Panc1 (cell line): Measurements from ENCODE around the gene SLC7A9. TPM values are rescaled to one million over a fixed set of nuclear protein-coding genes. Genes with fewer than 3 reads are reported as not detected.

ENCODE experiments used
- ATAC-seq: fragments of 200-7000 bp; cut with Tn5 transposase; 2 replicates; pipeline ENCODE4 v1.9.1; 2020; ENCODE audit warnings: mild to moderate bottlenecking, moderate library complexity
- BruUV-seq: library from RNA; stranded (reverse); fragments of 400-500 nt; replicated peaks from 2 replicates; lab custom pipeline; 2021; lab: Mats Ljungman, UMichigan
- CTCF ChIA-PET: fragments of 300-600 bp; sonication (Branson Sonifier 250); formaldehyde crosslinking; loops from one replicate; lab custom pipeline; 2022; ENCODE audit warnings: antibody characterized with exemption; lab: Charles Lee
- POLR2A ChIA-PET: fragments of 300-600 bp; sonication (Branson Sonifier 250); formaldehyde crosslinking; loops from one replicate; lab custom pipeline; 2022; ENCODE audit warnings: antibody characterized with exemption; lab: Charles Lee
- DNase-seq: peaks from one replicate; pipeline ENCODE4 v3.0.0-alpha.2; 2010; ENCODE audit warnings: low read depth, low spot score
- H3K27ac ChIP-seq: 2 replicates; pipeline ENCODE4 v1.5.1; 2011; ENCODE audit warnings: mild to moderate bottlenecking, low read length, inconsistent platforms
- H3K27me3 ChIP-seq: fragments of 200-500 bp; sonication (Bioruptor generic); 2 replicates; pipeline ENCODE4 v1.6.0; 2014; ENCODE audit warnings: low read length, inconsistent platforms; ENCODE audit not compliant: control insufficient read depth, insufficient read depth
- H3K36me3 ChIP-seq: fragments of 200-500 bp; sonication (Bioruptor generic); 2 replicates; pipeline ENCODE4 v1.5.1; 2014; ENCODE audit warnings: inconsistent platforms, mild to moderate bottlenecking, low read length, moderate library complexity; ENCODE audit not compliant: control insufficient read depth, insufficient read depth
- H3K4me1 ChIP-seq: 2 replicates; pipeline ENCODE4 v1.5.1; 2011; ENCODE audit warnings: inconsistent platforms, mild to moderate bottlenecking, low read length, moderate library complexity; ENCODE audit not compliant: control insufficient read depth, insufficient read depth
- H3K4me3 ChIP-seq, 2 experiments: 2 replicates each; pipeline ENCODE4 v1.5.1; 2011 to 2012; ENCODE audit warnings: low read depth in 2 of 2, low read length in 2 of 2, mild to moderate bottlenecking in 2 of 2, inconsistent platforms in 1 of 2, moderate library complexity in 1 of 2
- H3K9me3 ChIP-seq: fragments of 200-500 bp; sonication (Bioruptor generic); 2 replicates; pipeline ENCODE4 v1.5.1; 2014; ENCODE audit warnings: low read depth, mild to moderate bottlenecking, inconsistent platforms, low read length, moderate library complexity; ENCODE audit not compliant: control insufficient read depth, insufficient read depth
- POLR2AphosphoS5 ChIP-seq: IDR thresholded peaks from 2 replicates; pipeline ENCODE4 v1.6.1; 2012; ENCODE audit warnings: mild to moderate bottlenecking, low read depth, low read length, moderate library complexity
- SIN3A ChIP-seq: IDR thresholded peaks from 2 replicates; pipeline ENCODE4 v1.6.1; 2012; ENCODE audit warnings: low read depth, mild to moderate bottlenecking, low read length, moderate library complexity, borderline replicate concordance; ENCODE audit not compliant: insufficient read depth
- TCF7L2 ChIP-seq: IDR thresholded peaks from 2 replicates; pipeline ENCODE4 v1.6.1; 2011; ENCODE audit warnings: mild to moderate bottlenecking, low read depth, low read length, inconsistent platforms
- in situ Hi-C: cut with HindIII; loops from 2 replicates; pipeline ENCODE4 v1.10.0; 2016; ENCODE audit warnings: low sequenced_read_pairs, low pct_unique_long_range_greater_than_20kb
- intact Hi-C: fragments of 100-400 bp; cut with micrococcal nuclease; formaldehyde crosslinking; loops from one replicate; pipeline ENCODE4 v1.10.0; 2022; ENCODE audit not compliant: unreplicated experiment
- total RNA-seq: library from RNA; stranded (reverse); gene quantifications from one replicate; pipeline ENCODE4 v1.2.1, GENCODE V29; 2021; ENCODE audit not compliant: unreplicated experiment
- TF ChIP-seq, protein P1 (sequence below), 2 experiments: IDR thresholded peaks; 2 replicates each; pipeline ENCODE4 v1.6.1; 2011 to 2012; ENCODE audit warnings: low read depth in 2 of 2, control low read depth in 1 of 2, low read length in 1 of 2, mild to moderate bottlenecking in 1 of 2, moderate library complexity in 1 of 2; ENCODE audit not compliant: insufficient read depth in 1 of 2
- TF ChIP-seq, protein P2 (sequence below): fragments of 450-650 bp; IDR thresholded peaks from 2 replicates; pipeline ENCODE4 v1.5.1; 2017; ENCODE audit warnings: mild to moderate bottlenecking

Gene SLC7A9
- total RNA-seq, 1 experiment from 2014 or later: 0.28 TPM

DNA sequence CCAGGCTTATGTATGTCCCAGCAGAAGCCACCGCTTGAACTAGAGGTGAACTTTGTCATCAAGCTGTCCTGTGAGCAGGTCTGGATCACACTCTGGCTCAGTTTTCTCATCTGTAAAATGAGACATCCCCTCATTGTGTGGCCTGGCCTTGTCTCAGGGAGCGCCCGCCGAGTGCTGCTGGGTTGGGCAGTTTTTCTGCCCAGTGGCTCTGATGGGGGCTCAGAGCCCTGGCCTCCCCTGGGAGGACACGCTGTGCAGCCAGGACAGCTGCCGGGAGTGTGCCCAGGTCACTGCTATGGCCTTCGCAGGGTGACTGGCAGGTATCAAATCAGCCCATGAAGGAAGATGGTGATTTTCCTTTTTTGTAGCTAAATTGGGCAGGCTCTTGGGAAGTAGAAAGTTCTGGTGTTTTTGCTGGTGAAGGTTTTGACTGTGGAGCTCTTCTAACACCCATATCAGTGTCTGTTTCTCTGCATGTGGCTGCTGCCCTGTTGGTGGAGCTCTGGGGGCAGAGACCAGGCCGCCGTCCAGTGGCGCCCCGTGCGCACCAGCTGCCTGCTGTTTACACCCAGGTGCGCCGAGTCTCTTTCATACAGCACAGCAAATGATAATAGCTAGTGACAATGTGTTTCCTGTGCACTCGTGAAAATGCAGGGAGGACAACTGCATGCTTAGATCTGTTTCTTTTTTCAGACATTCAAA, 40.8 kb downstream of the SLC7A9 start:
- ChIA-PET POLR2A (no interaction called here), CTCF (no interaction called here)
- TF ChIP-seq, protein P1, sequence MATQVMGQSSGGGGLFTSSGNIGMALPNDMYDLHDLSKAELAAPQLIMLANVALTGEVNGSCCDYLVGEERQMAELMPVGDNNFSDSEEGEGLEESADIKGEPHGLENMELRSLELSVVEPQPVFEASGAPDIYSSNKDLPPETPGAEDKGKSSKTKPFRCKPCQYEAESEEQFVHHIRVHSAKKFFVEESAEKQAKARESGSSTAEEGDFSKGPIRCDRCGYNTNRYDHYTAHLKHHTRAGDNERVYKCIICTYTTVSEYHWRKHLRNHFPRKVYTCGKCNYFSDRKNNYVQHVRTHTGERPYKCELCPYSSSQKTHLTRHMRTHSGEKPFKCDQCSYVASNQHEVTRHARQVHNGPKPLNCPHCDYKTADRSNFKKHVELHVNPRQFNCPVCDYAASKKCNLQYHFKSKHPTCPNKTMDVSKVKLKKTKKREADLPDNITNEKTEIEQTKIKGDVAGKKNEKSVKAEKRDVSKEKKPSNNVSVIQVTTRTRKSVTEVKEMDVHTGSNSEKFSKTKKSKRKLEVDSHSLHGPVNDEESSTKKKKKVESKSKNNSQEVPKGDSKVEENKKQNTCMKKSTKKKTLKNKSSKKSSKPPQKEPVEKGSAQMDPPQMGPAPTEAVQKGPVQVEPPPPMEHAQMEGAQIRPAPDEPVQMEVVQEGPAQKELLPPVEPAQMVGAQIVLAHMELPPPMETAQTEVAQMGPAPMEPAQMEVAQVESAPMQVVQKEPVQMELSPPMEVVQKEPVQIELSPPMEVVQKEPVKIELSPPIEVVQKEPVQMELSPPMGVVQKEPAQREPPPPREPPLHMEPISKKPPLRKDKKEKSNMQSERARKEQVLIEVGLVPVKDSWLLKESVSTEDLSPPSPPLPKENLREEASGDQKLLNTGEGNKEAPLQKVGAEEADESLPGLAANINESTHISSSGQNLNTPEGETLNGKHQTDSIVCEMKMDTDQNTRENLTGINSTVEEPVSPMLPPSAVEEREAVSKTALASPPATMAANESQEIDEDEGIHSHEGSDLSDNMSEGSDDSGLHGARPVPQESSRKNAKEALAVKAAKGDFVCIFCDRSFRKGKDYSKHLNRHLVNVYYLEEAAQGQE (IDR thresholded peaks at IDR 0.05; ENCODE audit: insufficient read depth in 1 of 2, low read depth in 2 of 2, low read length in 1 of 2): no peak
- TF ChIP-seq, protein P2, sequence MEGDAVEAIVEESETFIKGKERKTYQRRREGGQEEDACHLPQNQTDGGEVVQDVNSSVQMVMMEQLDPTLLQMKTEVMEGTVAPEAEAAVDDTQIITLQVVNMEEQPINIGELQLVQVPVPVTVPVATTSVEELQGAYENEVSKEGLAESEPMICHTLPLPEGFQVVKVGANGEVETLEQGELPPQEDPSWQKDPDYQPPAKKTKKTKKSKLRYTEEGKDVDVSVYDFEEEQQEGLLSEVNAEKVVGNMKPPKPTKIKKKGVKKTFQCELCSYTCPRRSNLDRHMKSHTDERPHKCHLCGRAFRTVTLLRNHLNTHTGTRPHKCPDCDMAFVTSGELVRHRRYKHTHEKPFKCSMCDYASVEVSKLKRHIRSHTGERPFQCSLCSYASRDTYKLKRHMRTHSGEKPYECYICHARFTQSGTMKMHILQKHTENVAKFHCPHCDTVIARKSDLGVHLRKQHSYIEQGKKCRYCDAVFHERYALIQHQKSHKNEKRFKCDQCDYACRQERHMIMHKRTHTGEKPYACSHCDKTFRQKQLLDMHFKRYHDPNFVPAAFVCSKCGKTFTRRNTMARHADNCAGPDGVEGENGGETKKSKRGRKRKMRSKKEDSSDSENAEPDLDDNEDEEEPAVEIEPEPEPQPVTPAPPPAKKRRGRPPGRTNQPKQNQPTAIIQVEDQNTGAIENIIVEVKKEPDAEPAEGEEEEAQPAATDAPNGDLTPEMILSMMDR: no peak
- TF ChIP-seq POLR2AphosphoS5: no peak
- no peak for TF ChIP-seq SIN3A
- no peak for TF ChIP-seq TCF7L2
- no peaks in the 10 kb centered on the region for H3K27me3 ChIP-seq
- DNase-seq: no peak
- H3K9me3 ChIP-seq: no peaks in the 10 kb centered on the region
- ATAC-seq: no peak
- no peak overlapping the region for H3K4me3 ChIP-seq
- in situ Hi-C loops: no loop called here
- no peaks in the 10 kb centered on the region for H3K36me3 ChIP-seq
- intact Hi-C loops: no loop called here
- no peaks in the 10 kb centered on the region for H3K4me1 ChIP-seq
- BruUV-seq: no TSS peak
- H3K27ac ChIP-seq: no peak overlapping the region

DNA sequence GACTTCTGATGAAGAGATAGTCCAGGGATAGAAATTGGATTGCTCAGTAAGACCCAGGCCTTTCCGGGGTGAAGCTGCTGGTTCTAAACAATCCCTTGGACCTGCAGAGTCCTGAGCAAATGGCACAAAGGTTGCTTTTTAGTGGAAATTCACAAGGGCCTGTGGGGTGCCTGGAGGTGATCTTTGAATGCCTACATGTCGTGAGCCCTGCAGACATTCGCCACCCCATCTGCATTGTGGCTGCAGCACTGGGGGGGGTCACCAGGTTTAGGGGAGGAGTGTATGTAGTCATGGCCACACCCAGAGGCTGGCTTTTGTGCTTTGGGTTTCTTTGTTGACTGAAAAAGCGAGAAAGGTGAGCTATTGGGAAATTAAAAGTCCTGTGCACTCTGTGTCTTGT, 41.4 kb downstream of the SLC7A9 start:
- H3K36me3 ChIP-seq: no peaks in the 10 kb centered on the region
- DNase-seq: no peak
- no TSS peak for BruUV-seq
- H3K4me1 ChIP-seq: no peaks in the 10 kb centered on the region
- H3K27ac ChIP-seq: no peak overlapping the region
- no peak overlapping the region for H3K4me3 ChIP-seq
- in situ Hi-C loops (no loop called here), intact Hi-C loops (no loop called here)
- CTCF ChIA-PET: no interaction called here
- TF ChIP-seq POLR2AphosphoS5 (no peak), TCF7L2 (no peak), SIN3A (no peak)
- TF ChIP-seq, protein P1 (IDR thresholded peaks at IDR 0.05; ENCODE audit: insufficient read depth in 1 of 2, low read depth in 2 of 2, low read length in 1 of 2): no peak
- TF ChIP-seq, protein P2: no peak
- H3K9me3 ChIP-seq: no peaks in the 10 kb centered on the region
- no peaks in the 10 kb centered on the region for H3K27me3 ChIP-seq
- ATAC-seq: no peak
- POLR2A ChIA-PET: no interaction called here
